Activated effector memory CD4-positive, alpha-beta T cell treated with Interleukin-2 at 50 U/mL for 16 hours (primary cell): ENCODE data around the gene TNKS1BP1.
A peak's percentile ranks its signal among the peaks of the same experiment; 100 is the strongest.
"Not testable (repeated sequence)": the region's sequence is repeated elsewhere in the genome, so short reads cannot be mapped to it uniquely, and the experiment has no call there.

Experiments used
- DNase-seq: peaks from one replicate; pipeline ENCODE4 v3.0.0-alpha.2; 2020

TNKS1BP1 gene

GRCh38 chr11:57324886-57325734, at the start of gene TNKS1BP1:
TSS of gene TNKS1BP1 (minus strand) at chr11:57324952. CDS start at chr11:57321885, 3,067 bp downstream.
- peak; percentile 89 for DNase-seq

- DNase-seq = no peak
These were observed 48.4 kb upstream of the TNKS1BP1 start for GRCh38 chr11:57373146-57373545.

GRCh38 chr11:57370941-57371340, 46.2 kb upstream of the TNKS1BP1 start:
- no peak for DNase-seq

- no peak for DNase-seq
These were observed 45.5 kb upstream of the TNKS1BP1 start for GRCh38 chr11:57370251-57370650.

GRCh38 chr11:57368845-57369232, 44.1 kb upstream of the TNKS1BP1 start:
- no peak for DNase-seq

- DNase-seq = no peak
These were observed 43.5 kb upstream of the TNKS1BP1 start for GRCh38 chr11:57368106-57368844.

- no peak for DNase-seq
These were observed 40.3 kb upstream of the TNKS1BP1 start for GRCh38 chr11:57364851-57365660.

- DNase-seq = no peak
These were observed 38.7 kb upstream of the TNKS1BP1 start for GRCh38 chr11:57363131-57364080.

- DNase-seq = no peak
These were observed 37.2 kb upstream of the TNKS1BP1 start for GRCh38 chr11:57361926-57362325.

GRCh38 chr11:57361420-57361819, 36.7 kb upstream of the TNKS1BP1 start:
- not testable (repeated sequence) for DNase-seq

- DNase-seq = no peak
These were observed 36.2 kb upstream of the TNKS1BP1 start for GRCh38 chr11:57360991-57361390.

- no peak for DNase-seq
These were observed 35.3 kb upstream of the TNKS1BP1 start for GRCh38 chr11:57359896-57360690.

GRCh38 chr11:57359396-57359795, 34.6 kb upstream of the TNKS1BP1 start:
- DNase-seq = no peak

- no peak for DNase-seq
These were observed 34.2 kb upstream of the TNKS1BP1 start for GRCh38 chr11:57358991-57359390.

- DNase-seq = no peak
These were observed 33.8 kb upstream of the TNKS1BP1 start for GRCh38 chr11:57358543-57358961.

GRCh38 chr11:57357856-57358255, 33.1 kb upstream of the TNKS1BP1 start:
- DNase-seq = no peak

- no peak for DNase-seq
These were observed 32.6 kb upstream of the TNKS1BP1 start for GRCh38 chr11:57357310-57357709.

GRCh38 chr11:57356268-57356667, 31.5 kb upstream of the TNKS1BP1 start:
- no peak for DNase-seq

GRCh38 chr11:57354699-57355098, 29.9 kb upstream of the TNKS1BP1 start:
- no peak for DNase-seq

GRCh38 chr11:57353852-57354251, 29.1 kb upstream of the TNKS1BP1 start:
- DNase-seq = no peak

GRCh38 chr11:57353446-57353845, 28.7 kb upstream of the TNKS1BP1 start:
- no peak for DNase-seq
